ENCODE measurements around the gene GLT8D2. TPM values are rescaled to one million over a fixed set of nuclear protein-coding genes. Genes with fewer than 3 reads are reported as not detected.

GLT8D2 gene, protein sequence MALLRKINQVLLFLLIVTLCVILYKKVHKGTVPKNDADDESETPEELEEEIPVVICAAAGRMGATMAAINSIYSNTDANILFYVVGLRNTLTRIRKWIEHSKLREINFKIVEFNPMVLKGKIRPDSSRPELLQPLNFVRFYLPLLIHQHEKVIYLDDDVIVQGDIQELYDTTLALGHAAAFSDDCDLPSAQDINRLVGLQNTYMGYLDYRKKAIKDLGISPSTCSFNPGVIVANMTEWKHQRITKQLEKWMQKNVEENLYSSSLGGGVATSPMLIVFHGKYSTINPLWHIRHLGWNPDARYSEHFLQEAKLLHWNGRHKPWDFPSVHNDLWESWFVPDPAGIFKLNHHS
- total RNA-seq: 45.4 and 64.7 TPM in 2 replicates
- long read RNA-seq, transcript GLT8D2-201 (11 exons, 1,880 nt): major isoform, 365 of 594 reads
- long read RNA-seq, partial matches to known transcripts: 192 of 594 reads
- long read RNA-seq, other reads (novel, unspliced or antisense): 36 of 594 reads

DNA sequence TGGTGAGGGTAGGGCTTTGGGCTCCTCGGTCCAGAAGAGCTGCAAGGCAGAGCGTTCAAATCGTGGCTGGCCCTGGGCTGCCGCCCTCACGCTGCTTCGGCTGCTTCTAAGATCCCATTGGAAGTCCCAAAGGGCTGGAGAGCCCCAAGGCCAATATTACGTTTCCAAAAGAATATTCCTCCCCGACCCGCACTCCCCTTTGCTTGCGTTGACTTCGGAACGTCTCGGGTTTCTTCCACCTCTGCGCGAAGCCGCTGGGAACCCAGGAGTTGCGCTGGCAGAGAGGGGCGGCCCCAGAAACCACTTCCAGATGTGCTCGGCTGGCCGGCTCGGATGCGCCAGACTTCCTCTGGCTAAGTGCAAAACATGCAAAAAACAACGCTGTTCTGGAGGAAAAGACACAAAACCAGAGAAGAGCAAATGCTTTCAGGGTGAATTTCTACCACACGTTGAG lies at the start of gene GLT8D2:
TSS of gene GLT8D2 (minus strand) at position 285 of the 454 bp plus-strand sequence. CDS start 30,539 bp downstream, outside the sequence.
- Mint-ChIP-seq H3K27ac (ENCODE audit: unreplicated experiment) (peak within 1 kb of the TSS; percentile 94), H3K9me3 (ENCODE audit: unreplicated experiment) (no peaks in the 10 kb centered on the region), H3K36me3 (ENCODE audit: unreplicated experiment) (no peaks in the 10 kb centered on the region), H3K4me1 (ENCODE audit: unreplicated experiment) (peaks cover 43% of the 10 kb centered on the region), H3K4me3 (ENCODE audit: unreplicated experiment) (peak within 1 kb of the TSS; percentile 84), H3K27me3 (ENCODE audit: unreplicated experiment) (no peaks in the 10 kb centered on the region)
- TF ChIP-seq, protein P1, sequence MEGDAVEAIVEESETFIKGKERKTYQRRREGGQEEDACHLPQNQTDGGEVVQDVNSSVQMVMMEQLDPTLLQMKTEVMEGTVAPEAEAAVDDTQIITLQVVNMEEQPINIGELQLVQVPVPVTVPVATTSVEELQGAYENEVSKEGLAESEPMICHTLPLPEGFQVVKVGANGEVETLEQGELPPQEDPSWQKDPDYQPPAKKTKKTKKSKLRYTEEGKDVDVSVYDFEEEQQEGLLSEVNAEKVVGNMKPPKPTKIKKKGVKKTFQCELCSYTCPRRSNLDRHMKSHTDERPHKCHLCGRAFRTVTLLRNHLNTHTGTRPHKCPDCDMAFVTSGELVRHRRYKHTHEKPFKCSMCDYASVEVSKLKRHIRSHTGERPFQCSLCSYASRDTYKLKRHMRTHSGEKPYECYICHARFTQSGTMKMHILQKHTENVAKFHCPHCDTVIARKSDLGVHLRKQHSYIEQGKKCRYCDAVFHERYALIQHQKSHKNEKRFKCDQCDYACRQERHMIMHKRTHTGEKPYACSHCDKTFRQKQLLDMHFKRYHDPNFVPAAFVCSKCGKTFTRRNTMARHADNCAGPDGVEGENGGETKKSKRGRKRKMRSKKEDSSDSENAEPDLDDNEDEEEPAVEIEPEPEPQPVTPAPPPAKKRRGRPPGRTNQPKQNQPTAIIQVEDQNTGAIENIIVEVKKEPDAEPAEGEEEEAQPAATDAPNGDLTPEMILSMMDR (IDR thresholded peaks at IDR 0.05): no peak
- peak; percentile 88 for DNase-seq (ENCODE audit: extremely low spot score, unreplicated experiment)

- H3K9me3 Mint-ChIP-seq (ENCODE audit: unreplicated experiment): no peaks in the 10 kb centered on the region
- no peaks in the 10 kb centered on the region for H3K4me1 Mint-ChIP-seq (ENCODE audit: unreplicated experiment)
- peaks cover 52% of the 10 kb centered on the region for H3K36me3 Mint-ChIP-seq (ENCODE audit: unreplicated experiment)
- no peak overlapping the region for H3K4me3 Mint-ChIP-seq (ENCODE audit: unreplicated experiment)
- no peak for DNase-seq (ENCODE audit: extremely low spot score, unreplicated experiment)
- no peaks in the 10 kb centered on the region for H3K27me3 Mint-ChIP-seq (ENCODE audit: unreplicated experiment)
- TF ChIP-seq, protein P1 (IDR thresholded peaks at IDR 0.05): no peak
- H3K27ac Mint-ChIP-seq (ENCODE audit: unreplicated experiment): no peak overlapping the region
Observed at GRCh38 chr12:104097954-104098353, 48.0 kb upstream of the GLT8D2 start.

GRCh38 chr12:104095289-104095688 lies 45.3 kb upstream of the GLT8D2 start:
- Mint-ChIP-seq H3K27me3 (ENCODE audit: unreplicated experiment) (no peaks in the 10 kb centered on the region), H3K4me3 (ENCODE audit: unreplicated experiment) (no peak overlapping the region), H3K27ac (ENCODE audit: unreplicated experiment) (no peak overlapping the region), H3K36me3 (ENCODE audit: unreplicated experiment) (peaks cover 49% of the 10 kb centered on the region), H3K4me1 (ENCODE audit: unreplicated experiment) (no peaks in the 10 kb centered on the region), H3K9me3 (ENCODE audit: unreplicated experiment) (no peaks in the 10 kb centered on the region)
- TF ChIP-seq, protein P1 (IDR thresholded peaks at IDR 0.05): no peak
- DNase-seq (ENCODE audit: extremely low spot score, unreplicated experiment): no peak

GRCh38 chr12:104094284-104094683 lies 44.3 kb upstream of the GLT8D2 start:
- peaks cover 56% of the 10 kb centered on the region for H3K36me3 Mint-ChIP-seq (ENCODE audit: unreplicated experiment)
- TF ChIP-seq, protein P1 (IDR thresholded peaks at IDR 0.05): no peak
- DNase-seq (ENCODE audit: extremely low spot score, unreplicated experiment): no peak
- no peaks in the 10 kb centered on the region for H3K4me1 Mint-ChIP-seq (ENCODE audit: unreplicated experiment)
- no peaks in the 10 kb centered on the region for H3K9me3 Mint-ChIP-seq (ENCODE audit: unreplicated experiment)
- no peaks in the 10 kb centered on the region for H3K27me3 Mint-ChIP-seq (ENCODE audit: unreplicated experiment)
- H3K4me3 Mint-ChIP-seq (ENCODE audit: unreplicated experiment): no peak overlapping the region
- no peak overlapping the region for H3K27ac Mint-ChIP-seq (ENCODE audit: unreplicated experiment)

DNA sequence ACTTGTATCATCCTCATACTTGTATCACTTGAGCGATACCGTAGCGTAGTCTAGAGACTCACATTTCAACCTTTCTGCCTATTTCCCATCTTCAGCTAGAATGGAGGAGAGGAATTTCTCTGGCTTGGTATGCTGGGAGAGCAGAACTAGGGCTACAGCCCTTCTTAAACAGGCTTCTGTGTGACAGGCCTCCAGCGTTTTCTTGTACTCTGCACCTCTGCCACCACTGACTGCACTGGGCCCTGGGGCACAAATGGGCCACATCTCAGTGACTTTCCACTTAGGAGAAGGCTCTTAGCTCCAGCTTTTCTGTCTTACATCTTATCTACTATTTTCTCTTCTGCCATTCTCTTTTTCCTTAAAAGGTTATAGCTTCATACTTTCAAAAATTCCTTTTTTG lies 41.1 kb upstream of the GLT8D2 start:
- Mint-ChIP-seq H3K4me1 (ENCODE audit: unreplicated experiment) (no peaks in the 10 kb centered on the region), H3K27me3 (ENCODE audit: unreplicated experiment) (no peaks in the 10 kb centered on the region), H3K4me3 (ENCODE audit: unreplicated experiment) (no peak overlapping the region), H3K9me3 (ENCODE audit: unreplicated experiment) (no peaks in the 10 kb centered on the region), H3K36me3 (ENCODE audit: unreplicated experiment) (peaks cover 38% of the 10 kb centered on the region), H3K27ac (ENCODE audit: unreplicated experiment) (no peak overlapping the region)
- DNase-seq (ENCODE audit: extremely low spot score, unreplicated experiment): no peak
- TF ChIP-seq, protein P1 (IDR thresholded peaks at IDR 0.05): no peak

All from osteocyte (in vitro differentiated cells).